Measurements from ENCODE around the gene TAB3.

TAB3 gene, protein sequence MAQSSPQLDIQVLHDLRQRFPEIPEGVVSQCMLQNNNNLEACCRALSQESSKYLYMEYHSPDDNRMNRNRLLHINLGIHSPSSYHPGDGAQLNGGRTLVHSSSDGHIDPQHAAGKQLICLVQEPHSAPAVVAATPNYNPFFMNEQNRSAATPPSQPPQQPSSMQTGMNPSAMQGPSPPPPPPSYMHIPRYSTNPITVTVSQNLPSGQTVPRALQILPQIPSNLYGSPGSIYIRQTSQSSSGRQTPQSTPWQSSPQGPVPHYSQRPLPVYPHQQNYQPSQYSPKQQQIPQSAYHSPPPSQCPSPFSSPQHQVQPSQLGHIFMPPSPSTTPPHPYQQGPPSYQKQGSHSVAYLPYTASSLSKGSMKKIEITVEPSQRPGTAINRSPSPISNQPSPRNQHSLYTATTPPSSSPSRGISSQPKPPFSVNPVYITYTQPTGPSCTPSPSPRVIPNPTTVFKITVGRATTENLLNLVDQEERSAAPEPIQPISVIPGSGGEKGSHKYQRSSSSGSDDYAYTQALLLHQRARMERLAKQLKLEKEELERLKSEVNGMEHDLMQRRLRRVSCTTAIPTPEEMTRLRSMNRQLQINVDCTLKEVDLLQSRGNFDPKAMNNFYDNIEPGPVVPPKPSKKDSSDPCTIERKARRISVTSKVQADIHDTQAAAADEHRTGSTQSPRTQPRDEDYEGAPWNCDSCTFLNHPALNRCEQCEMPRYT

DNA sequence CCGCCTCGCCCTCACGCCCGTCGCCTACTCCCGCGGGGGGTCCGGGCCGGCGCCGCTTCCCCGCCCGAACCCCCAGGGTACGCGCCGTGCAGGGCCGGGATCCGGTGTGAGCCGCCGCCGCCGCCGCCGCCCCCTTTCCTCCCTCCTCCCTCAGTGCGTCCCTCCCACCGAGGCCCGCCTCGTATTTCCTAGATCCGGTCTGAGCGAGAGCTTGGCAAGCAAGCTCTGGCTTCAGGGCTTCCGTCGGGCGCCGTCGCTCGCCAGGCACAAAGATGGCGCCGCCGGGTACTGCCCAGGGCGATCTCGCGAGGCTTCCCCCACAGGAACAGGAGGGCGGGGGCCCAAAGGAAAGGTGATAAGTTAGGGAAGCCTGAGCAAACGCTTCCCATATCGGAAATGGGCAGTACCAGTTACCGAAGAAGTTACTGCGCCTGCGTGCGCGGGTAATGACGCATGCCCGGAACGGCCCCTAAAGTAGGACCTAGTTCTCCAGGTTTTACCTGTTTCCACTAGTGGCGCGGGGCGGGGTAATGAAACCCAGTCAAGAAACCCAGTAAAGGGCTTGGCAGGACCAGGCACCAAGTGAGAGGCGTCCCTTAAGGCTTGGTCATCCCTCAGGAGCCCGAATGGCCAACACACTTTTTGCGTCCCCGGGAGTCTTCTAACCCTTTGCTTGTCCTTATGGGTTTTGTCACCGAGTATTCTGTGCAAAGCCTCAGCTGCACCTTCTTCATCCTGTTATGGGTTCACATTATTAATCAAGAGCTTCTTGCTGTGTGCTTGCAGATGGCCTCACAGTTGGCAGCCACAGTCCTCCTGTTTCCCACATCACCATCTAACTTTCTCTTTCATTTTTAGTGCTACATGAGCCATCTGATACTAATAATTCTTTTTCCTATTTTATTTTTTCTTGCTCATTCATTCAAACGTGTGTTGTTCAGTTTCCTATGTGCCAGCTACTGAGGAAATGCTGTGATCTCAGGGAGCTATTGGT, at the start of gene TAB3:
Gene TAB3 (minus strand): TSS at position 108 of the 994 bp plus-strand sequence. CDS start 29,666 bp downstream, outside the sequence.
- peak; percentile 96 to 97 for DNase-seq

DNA sequence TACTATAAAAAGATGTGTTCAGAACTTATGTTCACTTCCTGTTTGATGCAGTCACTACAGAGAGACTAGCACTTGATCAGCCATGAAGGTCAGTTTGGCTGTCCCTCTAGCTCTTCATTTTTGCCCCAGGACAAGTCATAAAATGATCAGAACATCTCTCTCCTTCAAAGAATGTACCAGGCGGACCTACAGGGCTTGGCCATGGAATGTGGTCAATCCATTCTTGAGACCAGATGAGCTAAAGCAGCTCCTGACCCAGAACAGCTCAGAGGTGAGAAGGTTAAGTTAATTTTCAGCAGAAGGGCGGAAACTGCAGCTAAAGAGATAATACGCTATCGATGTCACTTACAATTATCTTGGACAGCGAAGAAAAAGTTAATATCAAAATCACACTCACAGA, 49.2 kb upstream of the TAB3 start:
- DNase-seq = no peak

DNA sequence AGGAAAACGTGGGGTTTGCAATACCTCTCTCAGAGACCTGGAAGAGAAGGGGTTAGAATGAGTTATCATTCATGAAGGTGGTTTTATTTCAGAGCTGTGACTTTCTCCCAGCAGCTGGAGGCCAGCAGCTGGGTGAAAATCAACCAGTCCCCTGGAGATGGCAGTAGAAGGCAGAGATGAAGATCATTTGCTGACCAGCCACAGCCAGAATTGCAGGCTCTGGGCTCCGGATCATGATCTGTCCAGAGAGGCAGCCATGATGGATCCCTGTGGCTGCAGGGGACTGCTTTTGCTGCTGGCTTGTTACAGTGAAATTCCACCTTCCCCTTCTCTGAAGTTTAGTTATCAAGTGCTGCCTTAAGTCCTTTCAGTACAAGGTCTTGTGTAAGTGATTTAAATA, 46.9 kb upstream of the TAB3 start:
- no peak for DNase-seq

DNA sequence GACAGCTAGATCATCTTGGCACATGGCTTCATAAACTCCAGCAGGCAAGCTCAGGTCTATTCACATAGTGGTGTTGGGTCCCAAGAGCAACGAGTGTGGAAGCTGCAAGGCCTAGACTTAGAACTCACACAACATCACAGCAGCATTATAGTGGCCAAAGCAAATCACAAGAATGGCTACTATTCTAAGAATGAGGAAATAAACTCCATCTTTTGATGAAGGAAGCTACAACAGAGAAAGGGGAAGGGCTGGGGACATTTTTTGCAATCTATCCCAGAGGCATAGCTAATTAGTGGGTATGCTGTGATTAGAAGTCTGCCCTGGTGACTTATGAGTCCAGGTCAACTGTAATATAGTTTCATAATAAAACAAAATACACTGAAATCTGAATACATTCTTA, 42.9 kb upstream of the TAB3 start:
- no peak for DNase-seq

DNA sequence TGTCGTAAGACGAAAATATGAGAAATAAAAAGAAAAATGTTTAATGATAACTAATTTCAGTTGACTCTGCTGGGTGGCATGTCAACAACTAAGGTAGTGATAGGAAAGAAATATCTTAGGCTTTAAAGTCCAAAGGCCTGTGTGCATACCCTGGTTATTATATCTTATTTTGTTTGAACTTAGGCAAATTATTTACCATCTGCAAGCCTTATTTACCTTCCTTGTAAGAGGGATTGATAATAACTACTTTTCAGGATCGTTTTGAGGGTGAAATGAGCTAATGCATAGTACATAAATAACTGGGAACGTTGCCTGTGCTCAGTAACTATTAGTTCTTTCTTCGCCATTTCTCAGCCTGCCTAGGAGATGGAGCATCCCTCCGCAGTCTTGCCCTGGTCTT, 41.6 kb upstream of the TAB3 start:
- DNase-seq = no peak

DNA sequence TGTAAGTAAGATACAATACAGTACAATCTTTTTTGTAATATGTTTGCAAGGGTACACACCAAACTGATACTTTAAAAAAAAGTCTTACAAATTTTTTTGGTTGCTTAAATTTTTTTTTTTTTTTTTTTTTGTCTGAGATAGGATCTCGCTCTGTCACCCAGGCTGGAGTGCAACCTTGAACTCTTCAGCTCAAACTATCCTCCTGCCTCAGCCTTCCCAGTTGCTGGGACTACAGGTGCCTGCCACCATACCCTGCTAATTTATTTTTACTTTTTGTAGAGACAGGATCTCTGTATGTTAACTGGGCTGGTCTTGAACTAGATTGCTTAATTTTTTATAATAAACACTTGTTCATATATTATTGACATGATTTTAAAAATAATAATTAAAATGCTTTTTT, 41.1 kb upstream of the TAB3 start:
- DNase-seq = no peak

DNA sequence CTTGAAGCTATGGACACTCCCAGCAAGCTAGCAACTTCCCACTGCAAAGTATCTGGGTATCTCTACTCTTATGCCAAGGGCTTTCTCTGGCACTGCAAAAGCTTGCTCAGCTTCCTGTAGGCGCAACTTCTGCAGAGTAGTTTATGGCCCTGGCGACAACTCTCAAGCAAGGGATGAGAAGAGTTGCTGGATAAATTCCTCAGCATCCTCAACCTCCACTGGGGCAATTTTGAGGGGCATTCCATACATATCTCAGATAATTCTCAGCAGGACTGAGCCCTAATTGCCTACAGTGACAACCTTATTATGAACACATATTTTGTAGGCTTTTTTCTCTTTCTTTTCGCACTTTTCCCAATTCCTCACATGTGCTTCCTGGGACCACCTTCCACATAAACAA, 31.2 kb upstream of the TAB3 start:
- no peak for DNase-seq

DNA sequence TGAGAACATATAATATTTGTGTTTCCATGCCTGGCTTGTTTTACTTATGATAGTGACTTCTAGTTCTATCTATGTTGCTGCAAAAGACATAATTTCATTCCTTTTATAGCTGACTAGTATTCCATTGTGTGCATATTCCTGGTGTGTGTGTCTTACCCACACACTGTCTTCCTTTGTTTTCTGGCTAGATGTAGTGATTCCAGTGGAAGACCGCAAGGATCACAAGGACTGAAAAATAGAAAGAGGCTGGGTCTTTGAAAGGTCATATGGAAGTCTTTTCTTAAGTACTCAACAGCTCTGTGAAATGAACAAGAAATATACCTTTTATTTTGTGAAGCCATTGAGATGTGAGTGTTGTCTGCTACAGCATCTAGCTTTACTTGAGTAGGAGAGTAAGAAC, 29.4 kb upstream of the TAB3 start:
- no peak for DNase-seq

DNA sequence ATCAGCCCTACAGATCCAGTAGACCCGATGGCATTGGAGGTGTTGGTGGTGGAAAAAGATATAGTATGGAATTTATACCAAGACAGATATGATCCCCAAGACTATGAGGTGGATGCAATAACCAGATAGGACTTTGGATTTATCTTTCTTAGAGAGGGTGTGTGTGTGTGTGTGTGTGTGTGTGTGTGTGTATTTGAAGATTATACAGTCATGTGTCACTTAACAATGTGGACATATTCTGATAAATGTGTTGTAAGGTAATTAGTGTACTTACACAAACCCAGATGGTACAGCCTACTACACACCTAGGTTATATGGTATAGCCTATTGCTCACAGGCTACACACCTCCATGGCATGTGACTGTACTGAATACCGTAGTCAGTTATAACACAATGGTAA, 24.4 kb upstream of the TAB3 start:
- DNase-seq = no peak

DNA sequence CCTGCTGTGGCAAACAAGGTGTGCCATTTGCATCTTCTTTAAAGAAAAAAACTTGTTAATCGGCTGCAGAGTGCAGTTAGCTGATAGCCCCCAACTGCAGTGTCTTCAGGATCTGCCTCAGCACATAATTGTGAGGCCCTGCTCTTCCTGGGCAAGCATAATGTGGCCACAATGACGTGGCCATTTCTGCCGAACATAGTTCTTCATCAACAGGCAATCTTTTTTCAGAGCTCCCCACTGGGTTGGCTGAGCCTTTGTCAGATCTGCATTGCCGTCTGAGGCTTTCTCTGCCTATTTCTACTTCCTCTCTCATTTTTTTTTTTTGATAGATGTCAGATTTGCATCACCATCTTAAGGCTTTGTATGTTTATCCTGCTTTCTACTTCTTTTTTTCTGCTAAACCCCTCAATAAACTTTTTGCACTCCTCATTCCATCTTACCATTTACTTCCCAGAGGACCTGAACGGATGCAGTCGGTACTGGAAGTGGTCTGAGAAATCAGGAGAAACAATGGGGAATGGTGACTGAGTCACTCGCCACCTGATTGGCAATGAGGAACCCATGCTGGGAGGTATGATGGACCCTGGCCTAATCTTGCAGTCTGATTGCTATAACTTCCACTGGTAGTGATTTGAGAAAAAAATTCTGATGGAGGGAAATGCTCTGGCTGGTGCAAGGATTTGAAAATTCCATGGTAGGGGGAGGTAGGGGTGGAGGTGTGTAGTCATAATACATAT, 21.2 kb upstream of the TAB3 start:
- peak in 1 of 2 donors; percentile 35 for DNase-seq

DNA sequence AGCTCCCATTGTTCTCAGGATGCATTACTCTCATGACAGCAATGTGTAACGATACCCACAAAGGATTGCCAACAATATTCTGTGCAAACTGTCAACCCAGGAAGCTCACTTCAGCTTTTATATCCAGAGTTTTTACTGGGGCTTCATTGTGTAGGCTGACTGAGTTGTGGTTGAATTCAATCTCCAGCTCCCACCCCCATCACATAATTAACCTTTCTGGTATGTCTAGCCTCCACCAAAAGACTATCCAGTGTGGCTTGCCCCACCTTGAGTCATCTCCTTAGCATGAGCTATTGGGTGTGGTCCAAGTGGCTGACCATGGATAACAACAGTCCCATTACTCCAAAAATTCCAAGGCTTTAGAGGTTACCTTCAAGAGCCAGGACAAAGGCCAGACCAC, 17.7 kb upstream of the TAB3 start:
- no peak for DNase-seq

DNA sequence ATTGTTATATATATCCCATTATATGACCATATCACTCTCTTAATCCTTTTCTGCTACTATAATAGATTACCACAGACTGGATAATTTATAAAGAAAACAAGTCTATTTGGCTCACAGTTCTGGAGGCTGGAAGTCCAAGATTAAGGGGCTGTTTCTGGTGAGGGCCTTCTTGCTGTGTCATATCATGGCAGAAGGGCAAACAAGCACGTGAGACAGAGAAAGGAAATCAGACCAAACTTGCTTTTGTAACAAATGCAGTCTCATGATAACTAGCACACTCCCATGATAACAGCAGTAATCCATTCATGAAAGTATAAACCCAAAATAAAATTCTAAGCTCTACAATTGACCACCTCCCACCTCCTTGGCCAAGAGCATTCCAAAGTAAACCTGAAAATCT, 16.3 kb upstream of the TAB3 start:
- no peak for DNase-seq

DNA sequence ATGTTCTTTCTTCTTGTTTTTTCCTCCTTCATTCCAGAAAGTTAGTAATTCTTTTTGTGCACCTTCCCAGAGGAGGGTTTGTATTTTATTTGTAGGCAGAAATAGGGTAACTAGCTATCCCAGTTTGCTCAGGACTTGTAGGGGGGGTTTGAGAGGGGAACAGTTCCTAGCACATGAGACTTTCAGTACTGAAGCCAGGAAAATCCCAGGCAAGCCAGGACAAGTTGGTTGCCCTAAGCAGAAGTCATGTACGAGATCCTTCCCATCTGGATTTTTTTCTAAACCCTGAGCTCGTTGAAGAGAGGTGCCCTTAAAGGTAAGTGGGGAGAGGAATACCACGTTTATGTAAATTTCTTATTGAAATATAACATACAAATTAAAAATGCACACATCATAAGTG, 15.6 kb upstream of the TAB3 start:
- DNase-seq = no peak

DNA sequence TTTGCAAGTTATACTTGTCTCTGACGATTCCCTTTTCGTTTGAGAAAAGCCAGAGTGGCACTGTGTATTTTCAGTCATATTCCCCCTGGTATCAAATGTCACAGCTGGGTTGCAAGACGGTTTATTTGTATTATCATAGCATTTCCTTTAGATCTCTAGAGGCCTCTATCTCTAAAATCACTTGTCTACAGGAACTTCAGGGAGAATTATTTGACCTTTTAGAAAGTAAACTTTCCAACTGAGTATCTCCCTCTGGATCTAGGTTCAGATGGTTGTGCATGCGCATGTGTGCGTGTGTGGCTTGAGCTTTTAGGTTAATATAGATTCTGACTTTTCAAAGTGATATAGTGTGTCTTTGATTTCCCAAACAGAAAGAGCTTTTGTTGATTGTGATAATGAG, 15.1 kb upstream of the TAB3 start:
- DNase-seq = no peak

DNA sequence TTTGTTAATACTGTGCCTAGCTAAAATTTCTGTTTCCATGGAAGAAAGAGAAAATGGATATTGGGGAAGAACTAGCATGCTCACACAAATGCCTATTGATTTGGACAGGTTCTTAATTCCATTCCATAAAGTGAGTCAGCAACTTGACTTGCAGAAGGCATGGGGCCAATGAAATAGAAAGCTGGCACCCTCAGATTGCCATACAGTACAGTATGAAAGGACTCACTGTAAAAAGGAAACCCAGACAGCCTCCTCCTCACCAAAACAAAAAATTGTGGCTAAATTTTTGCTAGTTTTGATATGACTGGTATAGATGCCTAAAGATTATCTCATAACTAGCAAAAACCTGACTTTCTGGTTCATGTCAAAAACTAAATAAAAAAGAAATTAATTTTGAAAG, 11.2 kb upstream of the TAB3 start:
- DNase-seq = no peak

DNA sequence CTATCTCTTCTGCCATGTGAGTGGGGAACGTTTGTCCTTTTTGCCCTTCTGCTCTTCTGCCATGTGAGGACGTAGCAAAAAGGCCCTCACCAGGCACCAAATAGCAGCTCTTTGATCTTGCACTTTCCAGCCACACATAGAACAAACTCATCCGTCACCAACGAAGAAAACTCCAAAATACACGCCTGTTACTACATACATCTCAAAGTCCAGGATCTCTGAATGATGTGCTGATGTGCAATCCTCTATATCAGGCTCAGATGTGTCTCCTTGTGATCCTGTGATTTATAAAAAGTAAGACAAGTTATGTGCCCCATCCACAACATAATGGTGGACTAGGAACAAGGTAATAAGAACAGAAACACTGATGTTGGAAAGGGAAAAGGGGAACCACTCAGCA, 9.8 kb upstream of the TAB3 start:
- DNase-seq = no peak

DNA sequence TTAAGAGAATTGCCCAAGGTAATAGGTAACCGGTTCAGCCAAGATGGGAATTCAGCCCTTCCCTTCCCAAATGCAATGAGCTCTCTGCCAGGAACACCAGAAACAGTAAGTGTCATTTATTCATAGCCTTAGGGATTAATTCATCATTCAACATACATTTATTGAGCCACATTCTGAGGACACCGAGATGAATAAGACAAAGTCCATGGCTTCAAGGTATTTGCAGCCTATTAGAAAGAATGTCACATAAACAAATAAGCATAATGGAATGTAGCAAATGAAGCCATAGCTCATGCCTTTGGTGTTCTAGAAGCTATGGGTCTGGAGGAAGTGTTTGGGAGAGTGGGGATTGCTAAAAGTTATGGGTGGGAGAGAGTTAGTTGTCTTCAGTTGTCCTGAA, 6.3 kb upstream of the TAB3 start:
- no peak for DNase-seq

DNA sequence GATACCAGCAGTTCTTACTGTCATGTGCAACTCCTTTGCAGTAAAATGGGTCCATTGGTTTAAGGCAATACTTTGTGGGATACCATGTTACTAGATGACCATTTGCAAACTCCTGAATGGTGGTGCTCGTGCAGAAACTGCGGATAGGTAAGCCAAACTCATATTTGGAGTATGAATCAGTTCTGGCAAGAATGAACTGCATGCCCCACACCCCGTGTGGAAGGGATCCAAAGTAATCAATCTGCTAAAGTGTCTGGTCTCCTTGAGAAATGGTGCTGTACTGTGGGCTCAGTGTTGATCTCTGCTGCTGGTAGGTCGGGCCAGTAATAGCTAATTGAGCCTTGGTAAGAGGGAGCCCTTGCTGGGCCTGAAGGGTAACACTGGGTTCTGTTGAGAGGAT, 4.2 kb upstream of the TAB3 start:
- DNase-seq = no peak

DNA sequence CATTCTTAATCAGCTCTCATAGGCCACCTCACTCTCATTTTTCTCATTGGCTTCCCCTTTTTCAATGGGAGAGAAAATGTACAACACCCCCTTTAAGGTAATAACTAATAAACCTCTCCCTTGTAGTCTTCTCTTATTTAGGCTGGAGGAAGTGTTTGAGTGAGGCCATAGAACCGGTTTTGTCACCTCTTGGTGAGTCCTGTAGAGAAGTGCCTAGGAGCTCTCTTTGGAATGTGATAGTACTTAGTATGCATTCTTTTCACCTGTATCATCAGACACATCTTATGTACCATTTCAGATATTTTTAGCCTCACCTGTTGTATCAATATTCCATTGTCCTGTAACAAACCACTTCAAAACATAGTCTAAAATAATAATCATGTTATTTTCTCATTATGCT, 3.5 kb upstream of the TAB3 start:
- DNase-seq = no peak

DNA sequence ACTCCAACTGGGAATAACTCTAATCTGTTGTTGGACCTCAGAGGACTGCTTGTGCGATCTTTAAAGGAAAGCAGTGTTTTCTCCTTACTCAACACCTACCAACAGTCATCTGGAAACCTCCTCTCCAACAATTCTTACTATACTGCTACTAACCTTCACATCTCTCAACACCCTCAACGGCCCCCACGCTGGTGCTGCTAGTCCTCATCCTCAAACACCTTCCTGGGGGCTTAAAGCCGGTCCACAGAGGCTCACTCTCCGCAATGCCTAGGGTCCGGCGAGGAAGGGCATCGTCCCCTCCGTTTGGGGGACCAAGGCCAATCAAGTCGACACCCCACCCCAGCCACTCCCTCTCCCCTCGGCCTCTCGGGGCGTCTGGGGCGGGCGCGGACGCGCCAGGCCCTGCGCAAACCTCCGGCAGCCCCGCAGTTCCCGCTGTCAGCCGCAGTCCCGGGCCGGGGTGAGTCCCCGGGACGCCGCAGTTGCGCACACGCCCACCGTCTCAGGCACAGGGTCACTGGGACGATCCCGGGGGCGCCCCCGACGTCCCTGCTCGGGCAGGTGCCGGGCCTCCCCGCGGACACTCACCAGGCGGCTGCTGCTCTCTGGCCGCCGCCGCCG, 418 bp downstream of the TAB3 start:
- DNase-seq = no peak

DNA sequence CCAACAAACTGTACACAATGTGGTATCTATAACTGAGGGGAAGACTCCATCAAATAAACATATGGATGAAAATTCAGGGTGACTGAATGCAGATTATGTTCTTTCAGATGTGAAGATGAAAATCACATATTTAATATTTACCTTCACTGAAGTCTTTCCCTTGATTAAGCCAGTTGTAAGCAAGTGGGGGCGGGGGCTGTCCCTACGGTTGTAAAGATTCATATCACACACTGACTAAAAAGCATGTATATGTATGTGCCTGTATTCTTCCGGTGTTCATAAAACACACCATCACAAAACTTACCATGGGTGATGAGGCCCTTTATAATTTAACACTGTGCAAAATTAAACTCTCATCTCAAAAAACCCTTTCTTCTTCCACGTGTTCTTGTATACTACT, 1.3 kb downstream of the TAB3 start:
- no peak for DNase-seq

DNA sequence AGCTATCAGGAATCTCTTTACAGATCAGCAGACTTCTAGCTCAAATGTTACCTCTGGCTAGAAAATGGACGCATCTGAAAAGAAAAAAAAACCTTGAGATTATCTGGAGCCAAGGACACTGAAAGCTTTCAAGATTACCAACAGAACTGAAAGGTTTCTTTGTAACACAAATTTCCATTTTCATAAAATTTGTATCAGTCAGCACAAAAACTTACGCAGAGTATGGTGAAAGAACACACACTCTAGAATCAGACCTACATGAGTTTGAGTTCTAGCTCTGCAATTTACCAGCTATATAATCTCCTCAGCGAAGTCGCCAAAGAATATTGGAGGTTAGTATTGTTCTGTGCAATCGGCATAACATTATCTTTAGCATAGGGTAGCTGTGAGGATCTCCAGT, 1.8 kb downstream of the TAB3 start:
- DNase-seq = no peak
